CD4-positive, alpha-beta T cell (primary cell): Measurements from ENCODE around the gene ZNF544. TPM values are rescaled to one million over a fixed set of nuclear protein-coding genes. Genes with fewer than 3 reads are reported as not detected.

Experiments
- ATAC-seq: fragments of 200-7000 bp; cut with Tn5 transposase; one replicate; pipeline ENCODE4 v1.10.0; 2022; ENCODE audit warnings: mild to moderate bottlenecking; ENCODE audit not compliant: poor library complexity
- CTCF ChIA-PET: fragments of 350-600 bp; sonication (Branson Sonifier 250); formaldehyde crosslinking; loops from one replicate; lab custom pipeline; 2021; ENCODE audit warnings: antibody characterized with exemption, inconsistent platforms; lab: Charles Lee
- POLR2A ChIA-PET: fragments of 350-600 bp; sonication (Branson Sonifier 250); formaldehyde crosslinking; loops from one replicate; lab custom pipeline; 2021; ENCODE audit warnings: antibody characterized with exemption, inconsistent platforms; lab: Charles Lee
- DNase-seq, 14 experiments: peaks; one replicate each; pipeline ENCODE4 v3.0.0-alpha.2; 2013 to 2020; ENCODE audit warnings: mixed read lengths in 2 of 14
- H3K27ac ChIP-seq, 2 donors: one replicate each; pipeline versions ENCODE4 v1.5.1 to v1.7.0; 2013; ENCODE audit warnings: low read length in 2 of 2, low read depth in 1 of 2, mild to moderate bottlenecking in 1 of 2
- H3K27me3 ChIP-seq, 2 experiments: 1 replicate in 1 of 2; 2 replicates in 1 of 2; pipeline versions ENCODE4 v1.6.1 to v1.7.0; 2013; ENCODE audit warnings: low read length in 2 of 2, control low read depth in 1 of 2, mild to moderate bottlenecking in 1 of 2, moderate library complexity in 1 of 2; ENCODE audit not compliant: insufficient read depth in 2 of 2, control insufficient read depth in 1 of 2
- H3K36me3 ChIP-seq: one replicate; pipeline ENCODE4 v1.6.1; 2013; ENCODE audit warnings: low read length, control low read depth; ENCODE audit not compliant: insufficient read depth
- H3K4me1 ChIP-seq: one replicate; pipeline ENCODE4 v1.6.1; 2013; ENCODE audit warnings: low read length, control low read depth; ENCODE audit not compliant: insufficient read depth
- H3K4me3 ChIP-seq: one replicate; pipeline ENCODE4 v1.5.1; 2013; ENCODE audit warnings: mild to moderate bottlenecking, low read length, moderate library complexity
- H3K9me3 ChIP-seq, 2 experiments: 1 replicate in 1 of 2; 2 replicates in 1 of 2; pipeline versions ENCODE4 v1.6.1 to v1.7.0; 2013; ENCODE audit warnings: low read length in 2 of 2, mild to moderate bottlenecking in 2 of 2, control low read depth in 1 of 2, moderate library complexity in 1 of 2; ENCODE audit not compliant: control insufficient read depth in 1 of 2, insufficient read depth in 1 of 2
- H3K27ac Mint-ChIP-seq: one replicate; pipeline ENCODE4 v1.8.0; 2020; ENCODE audit warnings: mixed read lengths
- H3K27me3 Mint-ChIP-seq: one replicate; pipeline ENCODE4 v1.8.0; 2021; ENCODE audit warnings: mixed read lengths
- H3K36me3 Mint-ChIP-seq: one replicate; pipeline ENCODE4 v1.8.0; 2021; ENCODE audit warnings: low read depth, mixed read lengths
- H3K4me1 Mint-ChIP-seq: one replicate; pipeline ENCODE4 v1.8.0; 2021; ENCODE audit warnings: low read depth, mixed read lengths
- H3K4me3 Mint-ChIP-seq: one replicate; pipeline ENCODE4 v1.8.0; 2020; ENCODE audit warnings: mild to moderate bottlenecking, mixed read lengths
- H3K9me3 Mint-ChIP-seq: one replicate; pipeline ENCODE4 v1.8.0; 2020; ENCODE audit warnings: mixed read lengths
- intact Hi-C, 2 experiments: fragments of 100-400 bp; cut with DNase I in 1 of 2; cut with micrococcal nuclease in 1 of 2; formaldehyde crosslinking; loops; one replicate each; pipeline versions ENCODE4 v1.15.1 to v1.9.0; 2023 to 2025; cut with DNase I, micrococcal nuclease
- total RNA-seq, 174 experiments: library from RNA in 2 of 174; stranded (reverse) in 2 of 174; gene quantifications; one replicate each; pipeline ENCODE4 v1.2.3 and lab custom pipeline; 2021 to 2026
- TF ChIP-seq, protein P1 (sequence below): fragments of 200-600 bp; IDR thresholded peaks from one replicate; pipeline ENCODE4 v1.8.0; 2022; ENCODE audit warnings: antibody characterized with exemption, mild to moderate bottlenecking

ZNF544 gene
- total RNA-seq, 2 experiments from 2014 or later: 6.3 to 7.2 TPM

- DNase-seq (peak in 12 of 14 experiments; percentile 3 to 56 (median 30)), ATAC-seq (no peak)
- H3K27me3 ChIP-seq: no peaks in the 10 kb centered on the region
- Mint-ChIP-seq H3K27me3 (no peaks in the 10 kb centered on the region), H3K4me3 (peak overlapping the region; percentile 98), H3K27ac (peak overlapping the region; percentile 92), H3K36me3 (peaks cover 69% of the 10 kb centered on the region), H3K9me3 (peaks cover 2% of the 10 kb centered on the region), H3K4me1 (peaks cover 45% of the 10 kb centered on the region)
- peaks cover 29% of the 10 kb centered on the region for H3K4me1 ChIP-seq
- ChIA-PET POLR2A (interaction anchor here (1.0 to 3.6 kb wide), 12 partner anchors 9 to 128 kb away, joined by 3 to 31 read pairs (median 4); partner anchors contain the start of genes ERVK3-1, ZNF274, ZNF329 and ZNF497), CTCF (no interaction called here)
- peak overlapping the region; percentile 58 to 85 for H3K27ac ChIP-seq
- intact Hi-C loops: loop anchor here (2.0 to 10.0 kb wide), 4 partner anchors 48 to 552 kb away; partner anchors contain the start of genes ZNF544 (in 2 of the 2), ZNF671 (in 1 of the 2) and ZSCAN22 (in 1 of the 2)
- H3K36me3 ChIP-seq: peaks cover 16% of the 10 kb centered on the region
- H3K4me3 ChIP-seq: peak overlapping the region; percentile 89
- TF ChIP-seq, protein P1, sequence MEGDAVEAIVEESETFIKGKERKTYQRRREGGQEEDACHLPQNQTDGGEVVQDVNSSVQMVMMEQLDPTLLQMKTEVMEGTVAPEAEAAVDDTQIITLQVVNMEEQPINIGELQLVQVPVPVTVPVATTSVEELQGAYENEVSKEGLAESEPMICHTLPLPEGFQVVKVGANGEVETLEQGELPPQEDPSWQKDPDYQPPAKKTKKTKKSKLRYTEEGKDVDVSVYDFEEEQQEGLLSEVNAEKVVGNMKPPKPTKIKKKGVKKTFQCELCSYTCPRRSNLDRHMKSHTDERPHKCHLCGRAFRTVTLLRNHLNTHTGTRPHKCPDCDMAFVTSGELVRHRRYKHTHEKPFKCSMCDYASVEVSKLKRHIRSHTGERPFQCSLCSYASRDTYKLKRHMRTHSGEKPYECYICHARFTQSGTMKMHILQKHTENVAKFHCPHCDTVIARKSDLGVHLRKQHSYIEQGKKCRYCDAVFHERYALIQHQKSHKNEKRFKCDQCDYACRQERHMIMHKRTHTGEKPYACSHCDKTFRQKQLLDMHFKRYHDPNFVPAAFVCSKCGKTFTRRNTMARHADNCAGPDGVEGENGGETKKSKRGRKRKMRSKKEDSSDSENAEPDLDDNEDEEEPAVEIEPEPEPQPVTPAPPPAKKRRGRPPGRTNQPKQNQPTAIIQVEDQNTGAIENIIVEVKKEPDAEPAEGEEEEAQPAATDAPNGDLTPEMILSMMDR: no peak
- H3K9me3 ChIP-seq: peaks cover 12 to 20% of the 10 kb centered on the region in 2 experiments
Measured at GRCh38 chr19:58279042-58279924, 50.6 kb downstream of the ZNF544 start.

- Histone ChIP-seq H3K36me3 (peaks cover 11% of the 10 kb centered on the region), H3K4me3 (peak overlapping the region; percentile 89), H3K4me1 (peaks cover 29% of the 10 kb centered on the region), H3K27me3 (no peaks in the 10 kb centered on the region), H3K27ac (no peak overlapping the region), H3K9me3 (peaks cover 5 to 20% of the 10 kb centered on the region in 2 experiments)
- H3K4me1 Mint-ChIP-seq: peaks cover 45% of the 10 kb centered on the region
- H3K27me3 Mint-ChIP-seq: no peaks in the 10 kb centered on the region
- H3K4me3 Mint-ChIP-seq: peak overlapping the region; percentile 98
- CTCF ChIA-PET: no interaction called here
- no peak for DNase-seq
- TF ChIP-seq, protein P1: no peak
- H3K36me3 Mint-ChIP-seq: peaks cover 67% of the 10 kb centered on the region
- H3K9me3 Mint-ChIP-seq: peaks cover 2% of the 10 kb centered on the region
- intact Hi-C loops: loop anchor here (2.0 to 10.0 kb wide), 4 partner anchors 47 to 553 kb away; partner anchors contain the start of genes ZNF544 (in 2 of the 2), ZNF671 (in 1 of the 2) and ZSCAN22 (in 1 of the 2)
- ATAC-seq: no peak
- H3K27ac Mint-ChIP-seq: peak overlapping the region; percentile 92
- POLR2A ChIA-PET: interaction anchor here (1.0 to 3.6 kb wide), 3 partner anchors 10 to 67 kb away, joined by 4 to 31 read pairs (median 5); partner anchors contain the start of gene ERVK3-1
Measured at GRCh38 chr19:58279925-58280316, 51.2 kb downstream of the ZNF544 start.

- POLR2A ChIA-PET: no interaction called here
- ATAC-seq: no peak
- no peak overlapping the region for H3K4me3 Mint-ChIP-seq
- H3K9me3 Mint-ChIP-seq: no peaks in the 10 kb centered on the region
- Histone ChIP-seq H3K4me1 (peaks cover 13% of the 10 kb centered on the region), H3K27ac (no peak overlapping the region), H3K27me3 (no peaks in the 10 kb centered on the region), H3K4me3 (no peak overlapping the region), H3K9me3 (no peaks in the 10 kb centered on the region), H3K36me3 (peaks cover 34% of the 10 kb centered on the region)
- CTCF ChIA-PET: no interaction called here
- TF ChIP-seq, protein P1: no peak
- H3K4me1 Mint-ChIP-seq: peaks cover 29% of the 10 kb centered on the region
- DNase-seq: no peak
- H3K27me3 Mint-ChIP-seq: no peaks in the 10 kb centered on the region
- no peak overlapping the region for H3K27ac Mint-ChIP-seq
- H3K36me3 Mint-ChIP-seq: peaks cover 75% of the 10 kb centered on the region
- intact Hi-C loops: no loop called here
Measured at GRCh38 chr19:58284199-58284598, 55.5 kb downstream of the ZNF544 start.
